Osteoblast (primary cell): ENCODE measurements around the gene PCED1A. TPM values are rescaled to one million over a fixed set of nuclear protein-coding genes. Genes with fewer than 3 reads are reported as not detected.

Source experiments
- DNase-seq: peaks from one replicate; pipeline ENCODE4 v3.0.0; 2011; ENCODE audit warnings: low spot score, mixed read lengths; ENCODE audit not compliant: insufficient read length; ENCODE audit errors: missing footprints
- H2AFZ ChIP-seq: 2 replicates; pipeline ENCODE4 v1.6.0; 2011; ENCODE audit warnings: mild to moderate bottlenecking, low read length
- H3K27ac ChIP-seq: 2 replicates; pipeline ENCODE4 v1.5.1; 2011; ENCODE audit warnings: mild to moderate bottlenecking, low read depth, low read length, moderate library complexity
- H3K27me3 ChIP-seq: 2 replicates; pipeline ENCODE4 v1.6.0; 2012; ENCODE audit warnings: mild to moderate bottlenecking, control low read depth, inconsistent platforms, low read length, moderate library complexity; ENCODE audit not compliant: insufficient read depth
- H3K36me3 ChIP-seq: 2 replicates; pipeline ENCODE4 v1.5.1; 2011; ENCODE audit warnings: mild to moderate bottlenecking, low read length, control low read depth, moderate library complexity; ENCODE audit not compliant: insufficient read depth
- H3K4me1 ChIP-seq: 2 replicates; pipeline ENCODE4 v1.5.1; 2011; ENCODE audit warnings: mild to moderate bottlenecking, low read length, control low read depth, moderate library complexity; ENCODE audit not compliant: insufficient read depth
- H3K4me2 ChIP-seq: 2 replicates; pipeline ENCODE4 v1.6.0; 2011; ENCODE audit warnings: mild to moderate bottlenecking, low read length; ENCODE audit not compliant: insufficient read depth
- H3K4me3 ChIP-seq: fragments of 200-600 bp; sonication (generic); 3 replicates; pipeline ENCODE4 v1.5.1; 2012; ENCODE audit warnings: mild to moderate bottlenecking, low read length, inconsistent platforms; ENCODE audit not compliant: insufficient read depth
- H3K79me2 ChIP-seq: 2 replicates; pipeline ENCODE4 v1.6.0; 2012; ENCODE audit warnings: mild to moderate bottlenecking, low read length, control low read depth, inconsistent platforms; ENCODE audit not compliant: insufficient read depth
- H3K9me3 ChIP-seq: 2 replicates; pipeline ENCODE4 v1.5.1; 2011; ENCODE audit warnings: low read depth, low read length, control low read depth
- H4K20me1 ChIP-seq: 2 replicates; pipeline ENCODE4 v1.6.0; 2012; ENCODE audit warnings: mild to moderate bottlenecking, low read length, control low read depth; ENCODE audit not compliant: insufficient read depth
- CTCF ChIP-seq: IDR thresholded peaks from 2 replicates; pipeline ENCODE4 v1.5.1; 2011; ENCODE audit warnings: mild to moderate bottlenecking, low read depth, low read length, moderate library complexity; ENCODE audit errors: extremely low read depth
- total RNA-seq: library from RNA; depleted of rRNA; stranded (reverse); fragments of >200 nt; gene quantifications from 2 replicates; pipeline ENCODE4 v1.2.3, GENCODE V29; 2012

Gene PCED1A
- total RNA-seq, 1 donor, result 24.2 TPM

GRCh38 chr20:2829376-2829775 is 11.1 kb downstream of the PCED1A start:
- no peak overlapping the region for H2AFZ ChIP-seq
- H3K4me3 ChIP-seq, result no peak overlapping the region
- no peaks in the 10 kb centered on the region for H3K36me3 ChIP-seq
- TF ChIP-seq CTCF, result no peak
- no peaks in the 10 kb centered on the region for H4K20me1 ChIP-seq
- peaks cover 7% of the 10 kb centered on the region for H3K4me1 ChIP-seq
- H3K79me2 ChIP-seq, result no peaks in the 10 kb centered on the region
- H3K4me2 ChIP-seq, result no peak overlapping the region
- peaks cover 41% of the 10 kb centered on the region for H3K27me3 ChIP-seq
- H3K9me3 ChIP-seq, result no peaks in the 10 kb centered on the region
- no peak for DNase-seq
- H3K27ac ChIP-seq, result no peak overlapping the region

GRCh38 chr20:2826655-2827054 is 13.8 kb downstream of the PCED1A start:
- H3K9me3 ChIP-seq, result no peaks in the 10 kb centered on the region

GRCh38 chr20:2825761-2826160 is 14.7 kb downstream of the PCED1A start:
- Histone ChIP-seq H3K9me3 (no peaks in the 10 kb centered on the region), H3K4me1 (peaks cover 3% of the 10 kb centered on the region), H3K79me2 (no peaks in the 10 kb centered on the region), H3K4me3 (no peak overlapping the region), H3K27ac (no peak overlapping the region), H3K36me3 (no peaks in the 10 kb centered on the region), H2AFZ (no peak overlapping the region), H3K27me3 (peaks cover 51% of the 10 kb centered on the region), H3K4me2 (no peak overlapping the region), H4K20me1 (no peaks in the 10 kb centered on the region)
- TF ChIP-seq CTCF, result no peak
- no peak for DNase-seq

More at GRCh38 chr20:2826655-2827054, 13.8 kb downstream of the PCED1A start:
- no peaks in the 10 kb centered on the region for H4K20me1 ChIP-seq
- peaks cover 48% of the 10 kb centered on the region for H3K27me3 ChIP-seq
- H3K4me3 ChIP-seq, result no peak overlapping the region
- H3K4me2 ChIP-seq, result no peak overlapping the region
- TF ChIP-seq CTCF, result no peak
- H2AFZ ChIP-seq, result no peak overlapping the region
- H3K4me1 ChIP-seq, result peaks cover 4% of the 10 kb centered on the region
- H3K27ac ChIP-seq, result no peak overlapping the region
- DNase-seq, result no peak
- no peaks in the 10 kb centered on the region for H3K79me2 ChIP-seq
- H3K36me3 ChIP-seq, result no peaks in the 10 kb centered on the region

GRCh38 chr20:2822073-2822472 is 18.4 kb downstream of the PCED1A start:
- Histone ChIP-seq H3K9me3 (no peaks in the 10 kb centered on the region), H3K27me3 (peaks cover 20% of the 10 kb centered on the region), H4K20me1 (no peaks in the 10 kb centered on the region), H3K4me2 (no peak overlapping the region), H3K27ac (no peak overlapping the region), H2AFZ (no peak overlapping the region), H3K79me2 (no peaks in the 10 kb centered on the region), H3K4me1 (peaks cover 18% of the 10 kb centered on the region), H3K4me3 (no peak overlapping the region), H3K36me3 (no peaks in the 10 kb centered on the region)
- TF ChIP-seq CTCF, result no peak
- DNase-seq, result no peak
